ENCODE measurements around the gene SMARCD3.

Gene SMARCD3

GRCh38 chr7:151255390-151255789 lies 6.9 kb upstream of the SMARCD3 start:
- WGBS, 2 experiments (ENCODE audit: insufficient coverage in 2 of 2) = 84 to 88% methylated on average over 7 of the region's 7 CpGs
- Histone ChIP-seq H3K4me3 (ENCODE audit: extremely low read depth, insufficient read depth, low read length, poor library complexity, severe bottlenecking) (no peak overlapping the region), H3K4me1 (ENCODE audit: control insufficient read depth, insufficient read depth, low read length, poor library complexity, severe bottlenecking) (peaks cover 21% of the 10 kb centered on the region), H3K9me3 (ENCODE audit: control insufficient read depth, low read length) (no peaks in the 10 kb centered on the region), H3K36me3 (ENCODE audit: control insufficient read depth, insufficient read depth, low read length) (no peaks in the 10 kb centered on the region), H3K27ac (ENCODE audit: low read depth, low read length, severe bottlenecking) (no peak overlapping the region)

DNA sequence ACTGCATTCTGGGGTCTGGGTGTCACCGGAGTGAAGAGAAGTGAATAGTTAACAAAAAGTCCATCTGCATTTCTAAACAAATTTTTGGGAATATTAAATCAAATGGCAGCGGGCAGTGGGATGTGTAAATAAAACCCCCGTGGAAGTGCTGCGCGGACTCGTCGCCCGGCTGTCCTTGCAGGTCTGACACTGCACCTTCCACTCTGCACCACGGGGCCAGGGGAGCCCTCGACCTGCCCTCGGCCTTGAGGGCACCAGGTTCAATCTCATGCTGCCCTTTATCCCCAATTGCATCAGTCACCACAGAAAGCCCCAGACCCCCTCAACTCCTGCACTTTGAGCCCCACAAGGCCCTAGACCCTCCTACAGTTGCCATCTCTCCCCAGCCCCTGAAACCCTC lies 6.4 kb upstream of the SMARCD3 start:
- Histone ChIP-seq H3K9me3 (ENCODE audit: control insufficient read depth, low read length) (no peaks in the 10 kb centered on the region), H3K4me3 (ENCODE audit: extremely low read depth, insufficient read depth, low read length, poor library complexity, severe bottlenecking) (no peak overlapping the region), H3K36me3 (ENCODE audit: control insufficient read depth, insufficient read depth, low read length) (no peaks in the 10 kb centered on the region), H3K27ac (ENCODE audit: low read depth, low read length, severe bottlenecking) (no peak overlapping the region), H3K4me1 (ENCODE audit: control insufficient read depth, insufficient read depth, low read length, poor library complexity, severe bottlenecking) (peaks cover 26% of the 10 kb centered on the region)
- 89 to 92% methylated on average over 8 to 9 of the region's 11 CpGs for WGBS, 2 experiments (ENCODE audit: insufficient coverage in 2 of 2)

- Histone ChIP-seq H3K4me3 (ENCODE audit: extremely low read depth, insufficient read depth, low read length, poor library complexity, severe bottlenecking) (no peak overlapping the region), H3K27ac (ENCODE audit: low read depth, low read length, severe bottlenecking) (no peak overlapping the region), H3K9me3 (ENCODE audit: control insufficient read depth, low read length) (no peaks in the 10 kb centered on the region), H3K36me3 (ENCODE audit: control insufficient read depth, insufficient read depth, low read length) (no peaks in the 10 kb centered on the region), H3K4me1 (ENCODE audit: control insufficient read depth, insufficient read depth, low read length, poor library complexity, severe bottlenecking) (peaks cover 31% of the 10 kb centered on the region)
- WGBS, 2 experiments (ENCODE audit: insufficient coverage in 2 of 2) = 83 to 92% methylated on average over 7 of the region's 7 CpGs
Measured at GRCh38 chr7:151254316-151254715, 5.8 kb upstream of the SMARCD3 start.

DNA sequence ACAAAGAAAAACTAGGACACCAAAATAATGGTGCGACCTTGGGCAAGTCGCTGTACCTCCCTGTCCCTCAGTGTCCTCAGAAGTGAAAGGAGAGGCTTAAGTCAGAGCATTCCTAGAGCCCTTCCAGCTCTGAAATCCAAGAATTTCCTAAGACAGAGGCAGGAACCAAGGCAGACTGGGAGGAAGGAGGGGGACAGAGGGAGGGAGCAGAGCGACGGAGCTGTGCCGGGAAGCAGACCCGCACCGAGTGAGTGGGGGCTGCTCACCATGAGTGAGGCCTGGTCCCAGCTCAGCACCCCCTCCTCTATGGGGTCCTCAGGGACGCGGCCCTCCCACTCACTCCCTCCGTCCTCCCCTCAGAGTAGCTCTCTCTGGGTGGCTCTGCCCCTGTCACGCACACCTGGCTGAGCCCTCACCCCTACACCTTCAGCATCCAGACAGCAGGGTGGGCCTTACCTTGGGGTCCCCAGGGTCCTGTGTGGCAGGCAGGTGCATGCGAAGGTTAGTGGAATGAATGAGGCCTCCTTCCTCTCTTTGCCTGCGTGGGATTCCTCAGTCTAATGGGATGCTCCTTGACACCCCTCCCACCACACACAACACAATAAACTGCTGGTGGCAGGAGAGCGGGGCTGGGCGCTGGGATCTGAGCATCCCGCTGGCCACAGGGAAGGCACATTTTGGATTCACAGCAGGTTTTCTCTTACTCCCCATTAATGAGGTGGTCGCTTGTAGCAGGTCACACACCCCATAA lies 4.6 kb upstream of the SMARCD3 start:
- Histone ChIP-seq H3K36me3 (ENCODE audit: control insufficient read depth, insufficient read depth, low read length) (no peaks in the 10 kb centered on the region), H3K4me3 (ENCODE audit: extremely low read depth, insufficient read depth, low read length, poor library complexity, severe bottlenecking) (peak overlapping the region; percentile 51), H3K4me1 (ENCODE audit: control insufficient read depth, insufficient read depth, low read length, poor library complexity, severe bottlenecking) (peaks cover 31% of the 10 kb centered on the region), H3K27ac (ENCODE audit: low read depth, low read length, severe bottlenecking) (peak overlapping the region; percentile 84), H3K9me3 (ENCODE audit: control insufficient read depth, low read length) (no peaks in the 10 kb centered on the region)
- WGBS, 2 experiments (ENCODE audit: insufficient coverage in 2 of 2) = 33 to 66% methylated on average over 11 of the region's 17 CpGs

DNA sequence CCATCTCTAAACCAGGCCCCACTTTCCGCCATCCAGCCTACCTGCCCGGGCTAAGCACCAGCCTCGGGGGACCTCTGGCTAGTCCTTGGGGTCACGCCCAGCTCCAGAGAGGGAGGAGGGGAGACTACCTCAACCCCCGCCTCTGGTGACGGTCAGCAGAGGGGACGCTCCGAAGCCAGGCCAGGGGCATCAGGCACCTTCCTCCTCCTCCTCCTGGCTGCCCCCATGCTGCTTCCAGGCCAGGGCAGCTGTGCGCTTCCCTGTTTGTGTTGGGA lies 4.0 kb upstream of the SMARCD3 start:
- Histone ChIP-seq H3K27ac (ENCODE audit: low read depth, low read length, severe bottlenecking) (peak overlapping the region; percentile 84), H3K4me1 (ENCODE audit: control insufficient read depth, insufficient read depth, low read length, poor library complexity, severe bottlenecking) (peaks cover 32% of the 10 kb centered on the region), H3K4me3 (ENCODE audit: extremely low read depth, insufficient read depth, low read length, poor library complexity, severe bottlenecking) (peak overlapping the region; percentile 51), H3K9me3 (ENCODE audit: control insufficient read depth, low read length) (no peaks in the 10 kb centered on the region), H3K36me3 (ENCODE audit: control insufficient read depth, insufficient read depth, low read length) (no peaks in the 10 kb centered on the region)
- 18 to 27% methylated on average over 3 to 8 of the region's 9 CpGs for WGBS, 2 experiments (ENCODE audit: insufficient coverage in 2 of 2)

DNA sequence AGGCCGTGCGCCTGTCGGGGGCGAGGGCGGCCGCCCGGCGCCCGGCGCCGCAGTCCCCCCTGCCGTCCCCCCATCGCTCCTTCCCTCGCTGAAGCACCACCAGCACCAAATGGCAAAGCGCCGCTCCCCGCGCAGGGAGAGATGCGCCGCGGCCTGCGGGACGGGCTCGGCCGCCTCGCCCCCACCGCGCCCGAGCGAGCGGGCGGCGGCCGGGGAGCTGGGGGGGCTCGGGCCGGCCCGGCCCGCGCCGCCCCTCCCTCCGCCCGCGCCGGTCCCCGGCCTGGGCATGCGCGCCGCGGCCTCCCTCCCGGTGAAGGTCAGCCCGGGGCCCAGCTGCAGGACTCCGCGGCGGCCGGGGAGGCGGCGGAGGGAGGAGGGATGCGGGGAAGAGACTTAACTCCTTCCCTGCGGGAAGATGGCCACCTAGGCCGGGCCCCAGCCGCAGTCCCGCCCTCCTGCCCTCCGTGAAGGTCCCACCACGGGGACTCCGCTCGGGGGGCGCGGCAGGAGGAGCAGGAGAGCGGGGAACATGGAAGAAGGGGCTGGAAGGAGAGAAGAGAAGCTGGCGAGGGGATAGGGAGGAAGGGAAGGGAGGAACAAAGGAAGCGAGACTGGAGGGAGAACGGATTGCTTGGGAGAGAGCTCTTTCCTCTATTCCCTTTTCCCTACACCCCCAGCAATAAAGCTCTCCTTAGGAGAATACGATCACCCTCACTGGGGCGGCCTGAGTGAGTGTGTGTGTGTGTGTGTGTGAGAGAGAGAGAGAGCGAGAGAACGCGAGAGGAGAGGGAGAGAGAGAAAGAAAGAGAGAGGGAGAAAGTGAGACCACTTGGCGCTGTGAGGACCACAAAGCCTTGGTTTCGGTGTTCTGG lies 3.4 kb upstream of the SMARCD3 start:
- Histone ChIP-seq H3K4me1 (ENCODE audit: control insufficient read depth, insufficient read depth, low read length, poor library complexity, severe bottlenecking) (peaks cover 38% of the 10 kb centered on the region), H3K27ac (ENCODE audit: low read depth, low read length, severe bottlenecking) (peak overlapping the region; percentile 84), H3K36me3 (ENCODE audit: control insufficient read depth, insufficient read depth, low read length) (no peaks in the 10 kb centered on the region), H3K9me3 (ENCODE audit: control insufficient read depth, low read length) (no peaks in the 10 kb centered on the region), H3K4me3 (ENCODE audit: extremely low read depth, insufficient read depth, low read length, poor library complexity, severe bottlenecking) (peak overlapping the region; percentile 51)
- WGBS, 2 experiments (ENCODE audit: insufficient coverage in 2 of 2) = 1 to 2% methylated on average over 41 of the region's 79 CpGs

GRCh38 chr7:151251328-151251688 lies 2.8 kb upstream of the SMARCD3 start:
- Histone ChIP-seq H3K4me3 (ENCODE audit: extremely low read depth, insufficient read depth, low read length, poor library complexity, severe bottlenecking) (peak overlapping the region; percentile 51), H3K36me3 (ENCODE audit: control insufficient read depth, insufficient read depth, low read length) (no peaks in the 10 kb centered on the region), H3K9me3 (ENCODE audit: control insufficient read depth, low read length) (no peaks in the 10 kb centered on the region), H3K4me1 (ENCODE audit: control insufficient read depth, insufficient read depth, low read length, poor library complexity, severe bottlenecking) (peaks cover 42% of the 10 kb centered on the region), H3K27ac (ENCODE audit: low read depth, low read length, severe bottlenecking) (peak overlapping the region; percentile 23)
- 4 to 16% methylated on average over 7 to 17 of the region's 19 CpGs for WGBS, 2 experiments (ENCODE audit: insufficient coverage in 2 of 2)

DNA sequence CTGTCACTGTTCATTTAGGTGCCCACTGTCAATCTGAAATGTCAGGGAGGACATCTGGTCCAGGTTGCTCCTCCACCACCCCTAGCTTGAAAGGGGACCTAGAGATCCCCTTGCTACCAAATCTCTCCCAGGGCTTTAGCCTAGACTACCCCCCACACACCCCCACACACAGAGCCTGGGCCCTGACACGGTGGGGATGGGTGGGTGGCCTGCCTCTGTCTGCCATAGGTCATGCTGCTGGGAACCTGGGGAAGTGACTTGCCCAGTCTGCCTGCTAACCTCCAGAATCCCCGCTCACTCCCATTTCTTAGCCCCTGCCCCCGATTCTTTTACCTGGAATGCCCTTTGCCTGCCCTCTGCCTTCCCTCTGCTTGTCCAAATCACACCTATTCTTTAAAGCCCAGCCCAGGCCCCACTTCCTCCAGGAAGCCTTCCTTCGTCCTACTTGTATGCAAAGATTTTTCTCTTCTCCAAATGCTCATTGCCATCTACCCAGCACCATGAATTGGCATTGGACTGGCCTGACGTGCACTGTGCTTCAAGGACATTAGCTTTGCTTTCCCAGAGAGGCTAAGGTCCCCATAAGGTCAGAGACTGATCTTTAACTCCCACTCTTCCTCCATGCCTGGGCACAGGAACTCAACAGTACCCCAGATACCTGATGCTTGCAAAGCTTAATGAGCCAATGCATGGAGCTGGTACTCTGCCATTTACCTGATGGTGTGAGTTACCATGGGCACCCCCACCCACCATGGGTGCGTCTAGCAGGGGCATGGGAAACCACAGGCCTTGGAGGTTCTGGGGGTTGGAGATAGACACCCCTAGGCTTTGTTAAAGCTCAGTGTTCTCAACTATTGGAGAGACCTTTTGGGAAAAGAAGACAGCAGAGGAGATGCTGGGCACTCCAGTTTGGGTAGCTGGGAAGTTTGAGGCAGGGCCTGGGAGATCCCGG lies 2.0 kb upstream of the SMARCD3 start:
- Histone ChIP-seq H3K27ac (ENCODE audit: low read depth, low read length, severe bottlenecking) (no peak overlapping the region), H3K4me3 (ENCODE audit: extremely low read depth, insufficient read depth, low read length, poor library complexity, severe bottlenecking) (no peak overlapping the region), H3K4me1 (ENCODE audit: control insufficient read depth, insufficient read depth, low read length, poor library complexity, severe bottlenecking) (peaks cover 43% of the 10 kb centered on the region), H3K9me3 (ENCODE audit: control insufficient read depth, low read length) (no peaks in the 10 kb centered on the region), H3K36me3 (ENCODE audit: control insufficient read depth, insufficient read depth, low read length) (no peaks in the 10 kb centered on the region)
- WGBS, 2 experiments (ENCODE audit: insufficient coverage in 2 of 2) = 73 to 82% methylated on average over 4 to 5 of the region's 7 CpGs

DNA sequence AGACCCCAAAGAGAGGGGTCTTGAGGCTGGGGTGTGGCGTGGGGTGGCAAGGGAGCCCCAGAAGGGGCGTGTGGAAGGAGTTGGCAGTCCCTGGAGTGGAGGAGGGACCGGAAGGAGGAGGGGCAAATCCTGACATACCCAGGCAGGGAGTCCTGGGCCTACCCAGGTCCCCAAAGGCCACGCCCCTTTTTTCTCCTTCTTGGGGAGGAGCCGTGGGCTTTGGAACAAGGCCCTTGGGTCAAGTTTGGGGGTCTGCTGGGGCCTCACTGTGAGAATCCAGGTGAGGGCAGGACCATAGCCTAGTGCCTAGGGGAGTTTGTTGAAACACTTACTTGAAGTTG lies 1.2 kb upstream of the SMARCD3 start:
- H3K27ac ChIP-seq (ENCODE audit: low read depth, low read length, severe bottlenecking) = peak overlapping the region; percentile 92
- WGBS, 2 experiments (ENCODE audit: insufficient coverage in 2 of 2) = 20 to 28% methylated on average over 2 to 5 of the region's 5 CpGs
- H3K9me3 ChIP-seq (ENCODE audit: control insufficient read depth, low read length) = no peaks in the 10 kb centered on the region
- peak overlapping the region; percentile 56 for H3K4me3 ChIP-seq (ENCODE audit: extremely low read depth, insufficient read depth, low read length, poor library complexity, severe bottlenecking)
- H3K4me1 ChIP-seq (ENCODE audit: control insufficient read depth, insufficient read depth, low read length, poor library complexity, severe bottlenecking) = peaks cover 49% of the 10 kb centered on the region
- no peaks in the 10 kb centered on the region for H3K36me3 ChIP-seq (ENCODE audit: control insufficient read depth, insufficient read depth, low read length)

DNA sequence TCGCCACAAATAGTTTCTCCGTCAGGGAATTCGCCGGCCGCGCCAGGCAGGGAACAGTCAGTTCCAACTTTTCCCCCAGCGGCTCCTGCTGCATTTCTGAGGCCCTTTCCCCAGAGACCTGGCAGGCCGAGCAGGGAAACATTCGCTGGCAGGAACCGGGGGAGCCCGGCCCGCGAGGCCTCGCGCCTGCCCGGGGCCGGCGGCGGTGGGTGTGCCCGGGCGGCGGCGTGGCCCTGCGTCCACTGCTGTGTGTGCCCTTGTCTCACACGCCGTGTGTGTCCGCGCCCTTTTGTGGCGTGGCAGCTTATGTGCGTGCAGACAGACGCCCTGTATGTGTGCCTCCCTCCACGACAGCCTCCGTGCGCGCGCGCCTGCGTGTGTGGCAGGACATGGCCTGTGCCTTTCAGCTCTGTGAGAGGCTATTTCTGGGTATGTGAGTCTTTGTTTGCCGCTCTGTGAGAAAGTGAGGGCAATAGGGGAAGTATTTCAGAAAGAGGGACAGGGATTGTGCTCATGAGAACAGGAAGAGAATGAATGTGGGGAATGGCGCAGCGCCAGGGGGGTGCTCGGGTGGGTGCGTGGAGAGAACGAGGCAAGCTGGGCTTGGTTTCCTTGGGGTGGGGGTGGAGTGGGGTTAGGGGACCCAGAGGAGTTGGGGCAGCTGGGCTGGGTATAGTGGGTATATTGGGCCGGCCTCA lies 689 bp upstream of the SMARCD3 start:
- Histone ChIP-seq H3K9me3 (ENCODE audit: control insufficient read depth, low read length) (no peaks in the 10 kb centered on the region), H3K4me1 (ENCODE audit: control insufficient read depth, insufficient read depth, low read length, poor library complexity, severe bottlenecking) (peaks cover 52% of the 10 kb centered on the region), H3K36me3 (ENCODE audit: control insufficient read depth, insufficient read depth, low read length) (no peaks in the 10 kb centered on the region), H3K4me3 (ENCODE audit: extremely low read depth, insufficient read depth, low read length, poor library complexity, severe bottlenecking) (peak overlapping the region; percentile 56), H3K27ac (ENCODE audit: low read depth, low read length, severe bottlenecking) (peak overlapping the region; percentile 92)
- WGBS, 2 experiments (ENCODE audit: insufficient coverage in 2 of 2) = 0 to 5% methylated on average over 31 to 45 of the region's 45 CpGs

Data from mesodermal cell (in vitro differentiated cells).